Glutamatergic neuron (in vitro differentiated cells): ENCODE results near the gene PPWD1. TPM values are rescaled to one million over a fixed set of nuclear protein-coding genes. Genes with fewer than 3 reads are reported as not detected.

Experiments used
- DNase-seq: peaks from one replicate; pipeline ENCODE4 v3.0.0; 2022
- H3K27ac Mint-ChIP-seq: one replicate; pipeline ENCODE4 v1.8.0; 2020; ENCODE audit warnings: mild to moderate bottlenecking, mixed read lengths, inconsistent platforms; ENCODE audit not compliant: unreplicated experiment
- H3K27me3 Mint-ChIP-seq: one replicate; pipeline ENCODE4 v1.8.0; 2020; ENCODE audit warnings: mild to moderate bottlenecking, moderate library complexity, mixed read lengths, inconsistent platforms; ENCODE audit not compliant: unreplicated experiment
- H3K36me3 Mint-ChIP-seq: one replicate; pipeline ENCODE4 v1.8.0; 2020; ENCODE audit warnings: mild to moderate bottlenecking, mixed read lengths, inconsistent platforms; ENCODE audit not compliant: unreplicated experiment
- H3K4me1 Mint-ChIP-seq: one replicate; pipeline ENCODE4 v1.8.0; 2020; ENCODE audit warnings: mild to moderate bottlenecking, low read depth, mixed read lengths, inconsistent platforms; ENCODE audit not compliant: unreplicated experiment
- H3K4me3 Mint-ChIP-seq: one replicate; pipeline ENCODE4 v1.8.0; 2020; ENCODE audit warnings: mild to moderate bottlenecking, mixed read lengths, inconsistent platforms; ENCODE audit not compliant: unreplicated experiment
- H3K9me3 Mint-ChIP-seq: one replicate; pipeline ENCODE4 v1.8.0; 2020; ENCODE audit warnings: mild to moderate bottlenecking, moderate library complexity, mixed read lengths, inconsistent platforms; ENCODE audit not compliant: unreplicated experiment
- total RNA-seq: library from RNA; stranded (reverse); fragmentation: NEBNext Ultra II Directional; extraction: Animal tissue kit (Norgen Biotek cat#: 25700); gene quantifications from one replicate; pipeline ENCODE4 v1.2.1, GENCODE V29; 2021; ENCODE audit not compliant: unreplicated experiment
- TF ChIP-seq, protein P1 (sequence below): fragments of 200-600 bp; sonication (generic); IDR thresholded peaks from one replicate; pipeline ENCODE4 v1.5.0; 2021; ENCODE audit not compliant: partially characterized antibody, unreplicated experiment

PPWD1 gene
- total RNA-seq, 1 donor from 2014 or later, result 37.6 TPM

DNA sequence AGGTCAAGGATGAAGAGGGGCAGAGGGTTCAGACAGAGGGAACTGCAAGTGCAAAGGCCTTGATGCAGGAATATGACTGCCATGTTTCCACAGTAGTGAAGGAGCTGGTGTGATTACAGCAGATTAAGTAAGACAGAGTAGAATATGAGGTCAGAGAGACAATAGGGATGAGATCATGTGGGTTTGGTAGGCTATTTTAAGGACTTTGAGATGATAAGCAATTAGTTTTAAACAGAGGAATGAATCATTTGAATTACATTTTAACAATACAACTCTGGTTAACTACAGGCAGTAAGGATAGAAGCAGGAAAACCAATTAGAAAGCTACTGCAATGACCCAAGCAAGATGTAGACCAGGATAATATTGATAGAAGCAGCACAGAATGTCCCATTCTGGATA, 7.8 kb upstream of the PPWD1 start:
- H3K27ac Mint-ChIP-seq, result no peak overlapping the region
- H3K9me3 Mint-ChIP-seq, result no peaks in the 10 kb centered on the region
- no peaks in the 10 kb centered on the region for H3K36me3 Mint-ChIP-seq
- H3K4me1 Mint-ChIP-seq, result no peaks in the 10 kb centered on the region
- H3K27me3 Mint-ChIP-seq, result no peaks in the 10 kb centered on the region
- DNase-seq, result no peak
- H3K4me3 Mint-ChIP-seq, result no peak overlapping the region
- TF ChIP-seq, protein P1, sequence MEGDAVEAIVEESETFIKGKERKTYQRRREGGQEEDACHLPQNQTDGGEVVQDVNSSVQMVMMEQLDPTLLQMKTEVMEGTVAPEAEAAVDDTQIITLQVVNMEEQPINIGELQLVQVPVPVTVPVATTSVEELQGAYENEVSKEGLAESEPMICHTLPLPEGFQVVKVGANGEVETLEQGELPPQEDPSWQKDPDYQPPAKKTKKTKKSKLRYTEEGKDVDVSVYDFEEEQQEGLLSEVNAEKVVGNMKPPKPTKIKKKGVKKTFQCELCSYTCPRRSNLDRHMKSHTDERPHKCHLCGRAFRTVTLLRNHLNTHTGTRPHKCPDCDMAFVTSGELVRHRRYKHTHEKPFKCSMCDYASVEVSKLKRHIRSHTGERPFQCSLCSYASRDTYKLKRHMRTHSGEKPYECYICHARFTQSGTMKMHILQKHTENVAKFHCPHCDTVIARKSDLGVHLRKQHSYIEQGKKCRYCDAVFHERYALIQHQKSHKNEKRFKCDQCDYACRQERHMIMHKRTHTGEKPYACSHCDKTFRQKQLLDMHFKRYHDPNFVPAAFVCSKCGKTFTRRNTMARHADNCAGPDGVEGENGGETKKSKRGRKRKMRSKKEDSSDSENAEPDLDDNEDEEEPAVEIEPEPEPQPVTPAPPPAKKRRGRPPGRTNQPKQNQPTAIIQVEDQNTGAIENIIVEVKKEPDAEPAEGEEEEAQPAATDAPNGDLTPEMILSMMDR, result no peak

DNA sequence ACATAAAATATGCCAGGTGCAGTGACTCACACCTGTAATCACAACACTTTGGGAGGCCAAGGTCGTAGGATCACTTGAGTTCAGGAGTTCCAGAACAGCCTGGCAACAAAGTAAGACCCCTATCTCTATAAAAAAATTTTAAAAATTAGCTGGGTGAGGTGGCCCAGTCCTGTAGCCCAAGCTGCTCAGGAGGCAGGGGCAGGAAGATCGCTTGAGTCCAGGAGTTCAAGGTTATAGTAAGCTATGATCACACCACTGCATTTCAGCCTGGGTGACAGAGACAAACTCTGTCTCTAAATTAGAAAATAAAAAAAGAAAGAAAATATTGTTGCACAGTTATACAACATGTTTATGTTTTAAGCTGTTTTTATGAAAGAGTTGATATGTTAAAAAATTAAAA, 6.9 kb upstream of the PPWD1 start:
- Mint-ChIP-seq H3K36me3 (no peaks in the 10 kb centered on the region), H3K27me3 (no peaks in the 10 kb centered on the region), H3K4me1 (no peaks in the 10 kb centered on the region), H3K4me3 (no peak overlapping the region), H3K27ac (no peak overlapping the region), H3K9me3 (no peaks in the 10 kb centered on the region)
- no peak for DNase-seq
- TF ChIP-seq, protein P1, result no peak

DNA sequence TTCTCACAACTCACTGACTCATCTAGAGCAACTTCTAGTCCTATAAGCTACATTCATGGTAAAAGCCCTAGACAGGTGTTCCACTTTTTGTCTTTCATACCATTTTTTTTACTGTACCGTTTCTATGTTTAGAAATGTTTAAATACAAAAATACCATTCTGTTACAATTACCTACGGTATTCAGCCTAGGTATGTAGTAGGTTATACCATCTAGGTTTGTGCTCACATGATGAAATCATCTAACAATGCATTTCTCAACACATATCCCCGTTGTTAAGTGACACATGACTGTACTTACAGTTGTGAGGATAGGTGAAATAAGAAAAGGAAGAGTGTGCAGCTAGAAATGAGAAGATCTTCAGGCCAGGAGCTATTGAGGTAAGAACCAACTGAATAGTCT, 6.4 kb upstream of the PPWD1 start:
- TF ChIP-seq, protein P1, result no peak
- Mint-ChIP-seq H3K27ac (no peak overlapping the region), H3K36me3 (no peaks in the 10 kb centered on the region), H3K4me1 (no peaks in the 10 kb centered on the region), H3K4me3 (no peak overlapping the region), H3K9me3 (no peaks in the 10 kb centered on the region), H3K27me3 (no peaks in the 10 kb centered on the region)
- no peak for DNase-seq

DNA sequence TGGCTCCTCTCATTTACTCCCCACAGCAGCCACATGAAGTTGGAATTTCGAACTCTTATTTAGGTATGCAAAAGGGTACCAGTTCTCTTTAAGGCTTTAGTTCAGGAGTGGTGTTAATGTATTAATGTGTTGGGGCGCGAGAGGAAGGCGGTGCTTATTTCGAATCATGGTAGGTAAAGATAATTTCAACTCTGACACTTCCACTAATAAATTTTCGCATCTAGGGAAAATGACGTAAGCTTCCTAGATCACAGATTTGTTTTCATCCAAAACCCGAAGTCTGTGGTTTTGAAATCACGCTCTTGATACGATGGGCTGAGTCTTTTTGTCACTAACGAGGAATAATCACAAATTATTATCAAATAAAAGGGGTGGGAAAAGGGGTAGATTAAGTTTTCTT, 681 bp downstream of the PPWD1 start:
- Mint-ChIP-seq H3K27ac (peak overlapping the region; percentile 100), H3K9me3 (peaks cover 5% of the 10 kb centered on the region), H3K4me1 (peaks cover 11% of the 10 kb centered on the region), H3K36me3 (no peaks in the 10 kb centered on the region), H3K27me3 (peaks cover 4% of the 10 kb centered on the region), H3K4me3 (peak overlapping the region; percentile 100)
- TF ChIP-seq, protein P1, result no peak
- no peak for DNase-seq

- Mint-ChIP-seq H3K9me3 (peaks cover 5% of the 10 kb centered on the region), H3K36me3 (no peaks in the 10 kb centered on the region), H3K27ac (no peak overlapping the region), H3K4me3 (no peak overlapping the region), H3K27me3 (peaks cover 4% of the 10 kb centered on the region), H3K4me1 (peaks cover 11% of the 10 kb centered on the region)
- TF ChIP-seq, protein P1, result no peak
- no peak for DNase-seq
These were observed 3.4 kb downstream of the PPWD1 start for GRCh38 chr5:65566505-65566904.
